ENCODE measurements around the gene C1GALT1C1L.

DNA sequence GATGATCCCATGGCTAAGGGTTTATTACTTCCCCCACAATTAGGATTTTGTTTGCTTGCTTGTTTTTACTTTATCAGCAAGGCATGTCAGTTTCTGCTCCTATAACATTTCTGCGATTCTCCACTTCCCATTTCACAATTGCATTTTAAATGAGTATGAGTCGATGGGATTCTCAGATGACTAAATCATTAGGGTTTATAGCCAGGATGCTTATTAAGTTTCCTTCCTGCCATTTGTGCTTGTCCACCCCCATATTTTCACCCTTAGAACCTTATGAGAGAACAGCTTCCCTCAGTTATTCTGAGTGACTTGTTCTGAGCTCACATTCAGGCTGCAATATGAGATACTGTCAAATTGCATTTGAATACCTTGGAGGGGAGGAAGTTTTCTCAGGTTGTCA lies 37.9 kb upstream of the C1GALT1C1L start:
- TF ChIP-seq, protein P1, sequence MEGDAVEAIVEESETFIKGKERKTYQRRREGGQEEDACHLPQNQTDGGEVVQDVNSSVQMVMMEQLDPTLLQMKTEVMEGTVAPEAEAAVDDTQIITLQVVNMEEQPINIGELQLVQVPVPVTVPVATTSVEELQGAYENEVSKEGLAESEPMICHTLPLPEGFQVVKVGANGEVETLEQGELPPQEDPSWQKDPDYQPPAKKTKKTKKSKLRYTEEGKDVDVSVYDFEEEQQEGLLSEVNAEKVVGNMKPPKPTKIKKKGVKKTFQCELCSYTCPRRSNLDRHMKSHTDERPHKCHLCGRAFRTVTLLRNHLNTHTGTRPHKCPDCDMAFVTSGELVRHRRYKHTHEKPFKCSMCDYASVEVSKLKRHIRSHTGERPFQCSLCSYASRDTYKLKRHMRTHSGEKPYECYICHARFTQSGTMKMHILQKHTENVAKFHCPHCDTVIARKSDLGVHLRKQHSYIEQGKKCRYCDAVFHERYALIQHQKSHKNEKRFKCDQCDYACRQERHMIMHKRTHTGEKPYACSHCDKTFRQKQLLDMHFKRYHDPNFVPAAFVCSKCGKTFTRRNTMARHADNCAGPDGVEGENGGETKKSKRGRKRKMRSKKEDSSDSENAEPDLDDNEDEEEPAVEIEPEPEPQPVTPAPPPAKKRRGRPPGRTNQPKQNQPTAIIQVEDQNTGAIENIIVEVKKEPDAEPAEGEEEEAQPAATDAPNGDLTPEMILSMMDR (conservative IDR thresholded peaks at IDR 0.05): no peak
- no peak for TF ChIP-seq ZFX (IDR thresholded peaks at IDR 0.05)

Measured in C4-2B (cell line).